ENCODE measurements around the gene P4HB. TPM values are rescaled to one million over a fixed set of nuclear protein-coding genes. Genes with fewer than 3 reads are reported as not detected.
A peak's percentile ranks its signal among the peaks of the same experiment; 100 is the strongest.

P4HB gene
- total and polyA plus RNA-seq, 8 donors: 485 to 935 (median 547) TPM

DNA sequence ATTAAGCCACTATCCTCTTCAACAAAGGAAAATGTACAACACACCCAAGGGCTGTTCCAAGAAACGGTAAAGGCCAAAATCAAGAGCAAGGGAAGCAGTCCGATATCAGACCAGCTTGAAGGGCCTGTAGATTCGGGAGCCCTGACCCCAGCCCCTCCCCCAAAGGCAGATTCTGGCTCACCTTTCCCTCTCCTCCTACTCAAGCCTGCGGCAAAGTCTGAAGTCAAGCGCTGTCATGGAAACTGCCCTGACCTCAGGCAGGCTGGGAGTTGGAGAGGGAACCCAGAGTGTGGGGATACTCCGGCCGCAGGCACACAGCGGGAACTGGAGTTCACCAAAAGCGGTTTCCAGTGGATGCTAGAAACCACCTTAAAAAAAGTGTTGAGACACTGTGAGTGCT, 29.3 kb upstream of the P4HB start:
- H3K27me3 ChIP-seq: no peaks in the 10 kb centered on the region
- TF ChIP-seq, protein P1, sequence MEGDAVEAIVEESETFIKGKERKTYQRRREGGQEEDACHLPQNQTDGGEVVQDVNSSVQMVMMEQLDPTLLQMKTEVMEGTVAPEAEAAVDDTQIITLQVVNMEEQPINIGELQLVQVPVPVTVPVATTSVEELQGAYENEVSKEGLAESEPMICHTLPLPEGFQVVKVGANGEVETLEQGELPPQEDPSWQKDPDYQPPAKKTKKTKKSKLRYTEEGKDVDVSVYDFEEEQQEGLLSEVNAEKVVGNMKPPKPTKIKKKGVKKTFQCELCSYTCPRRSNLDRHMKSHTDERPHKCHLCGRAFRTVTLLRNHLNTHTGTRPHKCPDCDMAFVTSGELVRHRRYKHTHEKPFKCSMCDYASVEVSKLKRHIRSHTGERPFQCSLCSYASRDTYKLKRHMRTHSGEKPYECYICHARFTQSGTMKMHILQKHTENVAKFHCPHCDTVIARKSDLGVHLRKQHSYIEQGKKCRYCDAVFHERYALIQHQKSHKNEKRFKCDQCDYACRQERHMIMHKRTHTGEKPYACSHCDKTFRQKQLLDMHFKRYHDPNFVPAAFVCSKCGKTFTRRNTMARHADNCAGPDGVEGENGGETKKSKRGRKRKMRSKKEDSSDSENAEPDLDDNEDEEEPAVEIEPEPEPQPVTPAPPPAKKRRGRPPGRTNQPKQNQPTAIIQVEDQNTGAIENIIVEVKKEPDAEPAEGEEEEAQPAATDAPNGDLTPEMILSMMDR (IDR thresholded peaks at IDR 0.05): no peak
- peaks cover 15 to 35% of the 10 kb centered on the region in 2 donors for H3K4me1 ChIP-seq
- DNase-seq: no peak
- no peak overlapping the region for H3K27ac ChIP-seq
- peak overlapping the region in 1 of 2 donors; percentile 95 for H3K4me3 ChIP-seq
- intact Hi-C loops (cut with DNase I): no loop called here
- H3K9me3 ChIP-seq: no peaks in the 10 kb centered on the region
- H3K36me3 ChIP-seq: peaks cover 0 to 65% of the 10 kb centered on the region in 2 donors
- ATAC-seq: no peak

DNA sequence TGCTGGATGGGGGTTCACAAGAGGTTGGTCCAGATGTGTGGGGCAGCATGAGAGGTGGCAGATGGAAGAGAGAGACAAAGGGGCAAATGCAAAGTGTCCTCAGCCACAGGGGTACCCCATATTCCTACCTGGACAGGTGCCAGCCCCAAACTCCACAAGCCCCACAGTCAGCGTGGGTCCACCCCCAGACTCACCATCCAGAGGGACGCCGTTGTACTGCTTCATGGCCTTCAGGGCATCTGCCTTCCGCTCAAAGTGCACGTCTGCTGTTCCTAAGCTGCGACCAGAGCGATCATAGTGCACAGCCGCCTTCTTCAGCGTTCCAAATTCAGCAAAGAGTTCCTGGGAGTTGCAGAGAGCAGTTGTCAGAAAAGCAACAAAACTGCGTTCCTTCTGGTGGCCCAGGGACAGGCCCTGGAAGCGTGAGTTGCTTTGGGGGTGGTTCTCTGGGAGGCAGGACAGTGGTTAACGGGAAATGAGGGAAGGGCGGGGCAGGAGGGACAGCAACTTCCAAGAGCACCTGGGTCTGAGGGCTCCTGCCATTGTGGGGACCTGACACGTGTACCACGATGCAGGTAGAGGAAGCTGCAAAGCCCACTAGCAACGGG, 28.8 kb upstream of the P4HB start:
- intact Hi-C loops (cut with DNase I): no loop called here
- ATAC-seq (no peak), DNase-seq (no peak)
- Histone ChIP-seq H3K9me3 (no peaks in the 10 kb centered on the region), H3K4me1 (peaks cover 15 to 35% of the 10 kb centered on the region in 2 donors), H3K27me3 (no peaks in the 10 kb centered on the region), H3K36me3 (peaks cover 0 to 65% of the 10 kb centered on the region in 2 donors), H3K27ac (no peak overlapping the region), H3K4me3 (no peak overlapping the region)
- TF ChIP-seq, protein P1 (IDR thresholded peaks at IDR 0.05): no peak

DNA sequence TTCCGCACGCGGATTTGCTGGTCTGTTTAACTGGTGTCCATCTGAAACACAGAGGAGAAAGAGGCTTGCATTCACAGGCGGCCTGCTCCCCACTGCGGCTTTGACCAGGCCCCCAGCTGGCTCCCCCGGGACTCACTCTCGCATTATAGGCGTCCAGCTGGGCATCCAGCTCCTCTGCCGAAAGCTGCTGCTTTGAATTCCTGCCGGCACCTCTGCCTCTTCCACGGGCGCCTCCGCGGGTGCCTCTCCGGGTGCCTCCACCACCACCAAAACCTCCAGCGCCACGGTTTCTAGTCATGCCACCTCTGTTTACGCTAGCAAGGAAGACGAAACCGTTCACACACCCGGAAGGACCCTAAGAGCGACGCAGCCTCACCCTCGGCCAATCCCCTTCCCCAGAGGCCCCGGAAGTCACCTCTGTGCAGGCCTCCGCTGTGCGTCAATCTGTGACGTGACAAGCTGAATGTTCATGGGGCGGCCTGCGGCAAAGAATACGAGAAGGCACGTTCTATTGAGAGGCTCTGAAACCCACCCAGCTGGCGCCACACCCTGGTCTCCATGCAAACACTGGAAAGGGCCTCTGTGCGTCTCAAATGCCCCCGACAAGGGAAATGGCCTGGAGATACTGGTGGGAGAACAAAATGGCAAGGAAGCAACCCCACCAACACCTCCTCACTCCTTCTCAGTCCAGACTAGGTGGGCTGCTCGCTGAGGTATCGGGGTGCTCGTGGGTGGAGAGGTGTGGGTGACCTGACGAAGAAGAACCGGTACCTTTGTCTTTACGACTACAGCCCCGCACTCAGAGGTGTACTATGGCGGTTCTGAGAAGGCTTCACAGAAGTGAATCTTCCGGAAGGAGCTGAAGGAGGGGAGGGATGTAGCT, 28.0 kb upstream of the P4HB start:
- Histone ChIP-seq H3K27me3 (no peaks in the 10 kb centered on the region), H3K9me3 (no peaks in the 10 kb centered on the region), H3K4me3 (no peak overlapping the region), H3K36me3 (peaks cover 0 to 67% of the 10 kb centered on the region in 2 donors), H3K27ac (no peak overlapping the region), H3K4me1 (peaks cover 15 to 28% of the 10 kb centered on the region in 2 donors)
- intact Hi-C loops (cut with DNase I): no loop called here
- DNase-seq: peak in 1 of 4 donors; percentile 69
- ATAC-seq: no peak
- TF ChIP-seq, protein P1 (IDR thresholded peaks at IDR 0.05): no peak

DNA sequence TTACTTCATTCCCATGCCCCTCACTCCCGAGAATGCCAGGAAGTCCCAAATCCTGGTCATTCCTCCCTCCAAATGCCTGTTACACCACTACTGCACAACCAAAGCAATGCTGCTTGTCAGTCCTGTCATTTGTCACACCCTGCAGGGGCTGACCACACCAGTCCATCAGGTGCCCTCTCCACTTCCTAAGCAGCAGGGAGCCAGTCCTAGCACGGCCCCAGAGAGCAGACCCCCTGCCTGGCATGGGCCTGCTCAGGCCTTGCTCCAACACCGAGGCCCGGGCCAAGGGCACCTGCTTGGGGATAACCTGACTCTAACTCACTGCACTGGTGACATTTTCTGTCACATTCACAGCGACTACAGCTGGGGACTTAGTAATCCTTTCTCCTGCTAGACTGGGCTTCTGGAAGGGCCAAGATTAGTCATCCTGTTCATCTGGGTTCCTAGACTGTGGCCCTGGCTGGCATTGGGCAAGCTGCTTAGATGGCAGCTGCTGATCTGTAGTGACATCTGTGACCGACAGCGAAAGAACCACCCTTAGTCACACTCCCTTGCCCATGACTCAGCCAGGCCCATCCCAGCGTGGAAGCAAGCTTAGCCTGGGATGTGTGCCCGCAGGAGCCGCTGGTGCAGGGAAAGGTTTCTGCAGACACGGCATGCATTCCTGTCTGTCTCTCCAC, 25.7 kb upstream of the P4HB start:
- no peak for ATAC-seq
- Histone ChIP-seq H3K36me3 (peaks cover 0 to 83% of the 10 kb centered on the region in 2 donors), H3K9me3 (no peaks in the 10 kb centered on the region), H3K4me1 (peaks cover 10 to 16% of the 10 kb centered on the region in 2 donors), H3K4me3 (no peak overlapping the region), H3K27me3 (no peaks in the 10 kb centered on the region), H3K27ac (no peak overlapping the region)
- intact Hi-C loops (cut with DNase I): no loop called here
- TF ChIP-seq, protein P1 (IDR thresholded peaks at IDR 0.05): no peak
- DNase-seq: no peak

DNA sequence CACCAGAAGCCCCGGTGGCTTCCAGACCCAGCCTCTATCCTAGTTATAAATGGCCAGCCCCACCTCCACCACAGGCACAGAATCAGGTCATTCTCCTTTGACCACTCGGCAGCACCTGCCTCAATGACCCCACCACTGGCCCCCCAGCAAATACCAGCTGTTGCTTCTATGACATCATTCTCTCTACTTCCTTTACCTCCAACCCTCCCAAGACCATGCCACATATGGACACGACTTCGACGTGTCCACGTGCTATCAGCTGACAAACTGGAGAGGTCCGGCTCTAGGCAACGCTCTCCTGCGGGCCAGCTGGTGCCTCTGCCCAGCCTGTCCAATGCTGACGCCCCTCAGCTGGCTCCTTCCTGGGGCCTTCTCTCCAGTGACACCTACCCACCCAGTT, 25.1 kb upstream of the P4HB start:
- DNase-seq (no peak), ATAC-seq (no peak)
- Histone ChIP-seq H3K9me3 (no peaks in the 10 kb centered on the region), H3K27ac (no peak overlapping the region), H3K27me3 (no peaks in the 10 kb centered on the region), H3K36me3 (peaks cover 0 to 88% of the 10 kb centered on the region in 2 donors), H3K4me1 (peaks cover 8 to 14% of the 10 kb centered on the region in 2 donors), H3K4me3 (no peak overlapping the region)
- intact Hi-C loops (cut with DNase I): no loop called here
- TF ChIP-seq, protein P1 (IDR thresholded peaks at IDR 0.05): no peak
